K562 (cell line): ENCODE data around the gene ANKH. TPM values are rescaled to one million over a fixed set of nuclear protein-coding genes. Genes with fewer than 3 reads are reported as not detected.

Experiments used
- ARNT ChIP-seq, 2 experiments: fragments of 450-650 bp; IDR thresholded peaks; 2 replicates each; pipeline ENCODE4 v1.6.1; 2016; ENCODE audit warnings: mild to moderate bottlenecking in 1 of 2
- CBX3 ChIP-seq, 2 experiments: IDR thresholded peaks; 1 replicate in 1 of 2; 2 replicates in 1 of 2; pipeline ENCODE4 v1.6.1; 2012; ENCODE audit warnings: inconsistent platforms in 2 of 2, low read length in 2 of 2, borderline replicate concordance in 1 of 2, control low read depth in 1 of 2
- FOXJ3 ChIP-seq: sonication (generic); formaldehyde crosslinking; IDR thresholded peaks from 2 replicates; pipeline ENCODE4 v1.4.0; 2020; ENCODE audit warnings: mild to moderate bottlenecking, missing genetic modification reagents
- GTF2A2 ChIP-seq: IDR thresholded peaks from 2 replicates; pipeline ENCODE4 v1.6.1; 2016; ENCODE audit warnings: mild to moderate bottlenecking, missing genetic modification characterization, missing compliant biosample characterization
- HNRNPLL ChIP-seq: fragments of 200-400 bp; formaldehyde crosslinking; IDR thresholded peaks from 2 replicates; pipeline ENCODE4 v1.6.1; 2017; ENCODE audit warnings: low read length, low read depth, mild to moderate bottlenecking; ENCODE audit not compliant: poor library complexity, severe bottlenecking
- KLF16 ChIP-seq: IDR thresholded peaks from 2 replicates; pipeline ENCODE4 v1.6.1; 2016; ENCODE audit warnings: antibody characterized with exemption
- MAZ ChIP-seq, 2 experiments: fragments of 450-650 bp in 1 of 2; sonication (generic) in 1 of 2; formaldehyde crosslinking; IDR thresholded peaks in 1 of 2; conservative IDR thresholded peaks in 1 of 2; 2 replicates each; pipeline versions ENCODE4 v1.4.0 to v1.5.0; 2020; ENCODE audit warnings: mild to moderate bottlenecking in 1 of 2, missing genetic modification reagents in 1 of 2
- MEF2A ChIP-seq: IDR thresholded peaks from 2 replicates; pipeline ENCODE4 v1.6.1; 2011; ENCODE audit warnings: low read depth, mild to moderate bottlenecking, low read length, moderate library complexity; ENCODE audit not compliant: control insufficient read depth
- MTF1 ChIP-seq: fragments of 250-450 bp; sonication (Bioruptor Pico); IDR thresholded peaks from 2 replicates; pipeline ENCODE4 v1.9.0; 2021; ENCODE audit warnings: moderate library complexity, mild to moderate bottlenecking, inconsistent platforms, borderline replicate concordance
- NR1H2 ChIP-seq: sonication (generic); formaldehyde crosslinking; IDR thresholded peaks from 2 replicates; pipeline ENCODE4 v1.4.0; 2020; ENCODE audit warnings: mild to moderate bottlenecking, missing genetic modification reagents
- PTTG1 ChIP-seq: fragments of 450-650 bp; IDR thresholded peaks from 2 replicates; pipeline ENCODE4 v1.6.1; 2016; ENCODE audit warnings: low read depth, mild to moderate bottlenecking, missing genetic modification characterization, missing compliant biosample characterization
- RNF2 ChIP-seq: sonication (generic); IDR thresholded peaks from 2 replicates; pipeline ENCODE4 v1.6.1; 2016
- SRSF3 ChIP-seq: fragments of 200-400 bp; formaldehyde crosslinking; IDR thresholded peaks from 2 replicates; pipeline ENCODE4 v1.6.1; 2016; ENCODE audit warnings: mild to moderate bottlenecking, low read length, moderate library complexity; ENCODE audit not compliant: insufficient read depth
- TBL1XR1 ChIP-seq, 2 experiments: IDR thresholded peaks; 2 replicates each; pipeline ENCODE4 v1.6.1; 2012; ENCODE audit warnings: improper control_type of control experiment in 2 of 2, low read length in 2 of 2, mild to moderate bottlenecking in 1 of 2
- ZNF184 ChIP-seq: sonication (generic); formaldehyde crosslinking; IDR thresholded peaks from 2 replicates; pipeline ENCODE4 v1.5.0; 2020; ENCODE audit warnings: missing genetic modification reagents
- ZNF431 ChIP-seq: sonication (generic); formaldehyde crosslinking; IDR thresholded peaks from 2 replicates; pipeline ENCODE4 v1.8.0; 2022; ENCODE audit warnings: mild to moderate bottlenecking, missing genetic modification reagents
- polyA plus RNA-seq, 8 experiments: library from polyadenylated mRNA; depleted of rRNA in 4 of 8; stranded (reverse) in 5 of 8; unstranded in 3 of 8; fragments of >200 nt; fragmentation: Nextera tagmentation in 2 of 8; fragmentation: Illumina TruSeq in 1 of 8; extraction: Ambion mirVana in 2 of 8; extraction: Trizol in 1 of 8; gene quantifications; 2 replicates each; pipeline versions ENCODE4 v1.2.1 to v1.2.3, GENCODE V29; 2011 to 2014; ENCODE audit warnings: inconsistent platforms in 1 of 8, missing spikeins in 1 of 8
- total RNA-seq, 7 experiments: library from RNA; depleted of rRNA in 6 of 7; stranded (reverse); fragments of >200 nt in 6 of 7; fragmentation: Illumina TruSeq in 2 of 7; extraction: Trizol in 2 of 7; gene quantifications; 2 replicates each; pipeline versions ENCODE4 v1.2.1 to v1.2.3, GENCODE V29; 2011 to 2021; ENCODE audit warnings: low replicate concordance in 1 of 7
- TF ChIP-seq, protein P1 (sequence below): fragments of 250-450 bp; sonication (Bioruptor Pico); IDR thresholded peaks from 2 replicates; pipeline ENCODE4 v1.4.0; 2020
- TF ChIP-seq, protein P2 (sequence below): sonication (generic); formaldehyde crosslinking; IDR thresholded peaks from 2 replicates; pipeline ENCODE4 v1.8.0; 2022; ENCODE audit warnings: mild to moderate bottlenecking, missing genetic modification reagents
- TF ChIP-seq, protein P3 (sequence below): fragments of 250-450 bp; sonication (Bioruptor Pico); IDR thresholded peaks from 2 replicates; pipeline ENCODE4 v1.8.0; 2022; ENCODE audit warnings: inconsistent platforms, mild to moderate bottlenecking, moderate library complexity, borderline replicate concordance
- TF ChIP-seq, protein P4 (sequence below): fragments of 250-450 bp; sonication (Bioruptor Pico); IDR thresholded peaks from 2 replicates; pipeline ENCODE4 v1.4.0; 2020; ENCODE audit warnings: mild to moderate bottlenecking

ANKH gene
- total and polyA plus RNA-seq, 9 of the 15 experiments (the other 6 are each of a cell fraction or from before 2014, with no cell fraction given), result 0.79 to 12.2 (median 4.5) TPM

DNA sequence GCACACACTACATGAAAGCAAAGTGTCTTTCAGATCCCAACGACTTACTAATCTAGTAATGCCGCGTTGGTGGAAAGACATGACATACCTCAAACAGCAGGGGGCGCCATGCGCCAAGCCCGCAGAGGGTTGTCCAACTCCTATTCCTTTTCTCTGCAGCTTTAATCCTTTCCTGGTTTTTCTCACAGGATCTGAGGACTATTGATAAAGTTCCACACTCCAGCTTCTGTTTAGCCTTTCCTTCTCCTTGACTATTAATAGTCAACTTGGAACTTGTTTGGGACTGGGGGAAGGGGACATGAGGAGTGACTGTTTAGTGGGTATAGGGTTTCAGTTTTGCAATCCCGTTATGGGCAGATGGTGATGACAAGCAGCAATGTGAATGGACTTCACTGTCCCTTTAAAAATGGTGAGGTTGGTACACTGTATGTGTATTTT, 144.1 kb downstream of the ANKH start (continued):
- TF ChIP-seq, protein P1, sequence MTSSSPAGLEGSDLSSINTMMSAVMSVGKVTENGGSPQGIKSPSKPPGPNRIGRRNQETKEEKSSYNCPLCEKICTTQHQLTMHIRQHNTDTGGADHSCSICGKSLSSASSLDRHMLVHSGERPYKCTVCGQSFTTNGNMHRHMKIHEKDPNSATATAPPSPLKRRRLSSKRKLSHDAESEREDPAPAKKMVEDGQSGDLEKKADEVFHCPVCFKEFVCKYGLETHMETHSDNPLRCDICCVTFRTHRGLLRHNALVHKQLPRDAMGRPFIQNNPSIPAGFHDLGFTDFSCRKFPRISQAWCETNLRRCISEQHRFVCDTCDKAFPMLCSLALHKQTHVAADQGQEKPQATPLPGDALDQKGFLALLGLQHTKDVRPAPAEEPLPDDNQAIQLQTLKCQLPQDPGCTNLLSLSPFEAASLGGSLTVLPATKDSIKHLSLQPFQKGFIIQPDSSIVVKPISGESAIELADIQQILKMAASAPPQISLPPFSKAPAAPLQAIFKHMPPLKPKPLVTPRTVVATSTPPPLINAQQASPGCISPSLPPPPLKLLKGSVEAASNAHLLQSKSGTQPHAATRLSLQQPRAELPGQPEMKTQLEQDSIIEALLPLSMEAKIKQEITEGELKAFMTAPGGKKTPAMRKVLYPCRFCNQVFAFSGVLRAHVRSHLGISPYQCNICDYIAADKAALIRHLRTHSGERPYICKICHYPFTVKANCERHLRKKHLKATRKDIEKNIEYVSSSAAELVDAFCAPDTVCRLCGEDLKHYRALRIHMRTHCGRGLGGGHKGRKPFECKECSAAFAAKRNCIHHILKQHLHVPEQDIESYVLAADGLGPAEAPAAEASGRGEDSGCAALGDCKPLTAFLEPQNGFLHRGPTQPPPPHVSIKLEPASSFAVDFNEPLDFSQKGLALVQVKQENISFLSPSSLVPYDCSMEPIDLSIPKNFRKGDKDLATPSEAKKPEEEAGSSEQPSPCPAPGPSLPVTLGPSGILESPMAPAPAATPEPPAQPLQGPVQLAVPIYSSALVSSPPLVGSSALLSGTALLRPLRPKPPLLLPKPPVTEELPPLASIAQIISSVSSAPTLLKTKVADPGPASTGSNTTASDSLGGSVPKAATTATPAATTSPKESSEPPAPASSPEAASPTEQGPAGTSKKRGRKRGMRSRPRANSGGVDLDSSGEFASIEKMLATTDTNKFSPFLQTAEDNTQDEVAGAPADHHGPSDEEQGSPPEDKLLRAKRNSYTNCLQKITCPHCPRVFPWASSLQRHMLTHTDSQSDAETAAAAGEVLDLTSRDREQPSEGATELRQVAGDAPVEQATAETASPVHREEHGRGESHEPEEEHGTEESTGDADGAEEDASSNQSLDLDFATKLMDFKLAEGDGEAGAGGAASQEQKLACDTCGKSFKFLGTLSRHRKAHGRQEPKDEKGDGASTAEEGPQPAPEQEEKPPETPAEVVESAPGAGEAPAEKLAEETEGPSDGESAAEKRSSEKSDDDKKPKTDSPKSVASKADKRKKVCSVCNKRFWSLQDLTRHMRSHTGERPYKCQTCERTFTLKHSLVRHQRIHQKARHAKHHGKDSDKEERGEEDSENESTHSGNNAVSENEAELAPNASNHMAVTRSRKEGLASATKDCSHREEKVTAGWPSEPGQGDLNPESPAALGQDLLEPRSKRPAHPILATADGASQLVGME (CRISPR knock-in tag), result no peak
- TF ChIP-seq MAZ (CRISPR knock-in tag; conservative IDR thresholded peaks at IDR 0.05 in 1 of 2, IDR thresholded peaks at IDR 0.05 in 1 of 2) (no peak; a peak in 1 of 4 replicates), PTTG1 (tag) (no peak), CBX3 (IDR thresholded peaks at IDR 0.05; ENCODE audit: borderline replicate concordance in 1 of 2, low read length in 2 of 2) (no peak), GTF2A2 (tag) (no peak), NR1H2 (no peak), ZNF431 (CRISPR knock-in tag) (no peak), RNF2 (no peak), FOXJ3 (CRISPR knock-in tag) (no peak), KLF16 (0 out of 2 replicates have a peak, but pooled peaks have one; percentile 40), SRSF3 (no peak), TBL1XR1 (IDR thresholded peaks at IDR 0.05; ENCODE audit: low read length in 2 of 2) (no peak), ZNF184 (CRISPR knock-in tag) (no peak), ARNT (IDR thresholded peaks at IDR 0.05) (0 out of 4 replicates have a peak, but pooled peaks of 1 of the 2 experiments have one; percentile 31), MEF2A (no peak), MTF1 (CRISPR knock-in tag) (no peak), HNRNPLL (no peak)
- TF ChIP-seq, protein P2, sequence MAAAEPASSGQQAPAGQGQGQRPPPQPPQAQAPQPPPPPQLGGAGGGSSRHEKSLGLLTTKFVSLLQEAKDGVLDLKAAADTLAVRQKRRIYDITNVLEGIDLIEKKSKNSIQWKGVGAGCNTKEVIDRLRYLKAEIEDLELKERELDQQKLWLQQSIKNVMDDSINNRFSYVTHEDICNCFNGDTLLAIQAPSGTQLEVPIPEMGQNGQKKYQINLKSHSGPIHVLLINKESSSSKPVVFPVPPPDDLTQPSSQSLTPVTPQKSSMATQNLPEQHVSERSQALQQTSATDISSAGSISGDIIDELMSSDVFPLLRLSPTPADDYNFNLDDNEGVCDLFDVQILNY (CRISPR knock-in tag), result no peak
- TF ChIP-seq, protein P3, sequence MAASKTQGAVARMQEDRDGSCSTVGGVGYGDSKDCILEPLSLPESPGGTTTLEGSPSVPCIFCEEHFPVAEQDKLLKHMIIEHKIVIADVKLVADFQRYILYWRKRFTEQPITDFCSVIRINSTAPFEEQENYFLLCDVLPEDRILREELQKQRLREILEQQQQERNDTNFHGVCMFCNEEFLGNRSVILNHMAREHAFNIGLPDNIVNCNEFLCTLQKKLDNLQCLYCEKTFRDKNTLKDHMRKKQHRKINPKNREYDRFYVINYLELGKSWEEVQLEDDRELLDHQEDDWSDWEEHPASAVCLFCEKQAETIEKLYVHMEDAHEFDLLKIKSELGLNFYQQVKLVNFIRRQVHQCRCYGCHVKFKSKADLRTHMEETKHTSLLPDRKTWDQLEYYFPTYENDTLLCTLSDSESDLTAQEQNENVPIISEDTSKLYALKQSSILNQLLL (CRISPR knock-in tag), result no peak
- TF ChIP-seq, protein P4, sequence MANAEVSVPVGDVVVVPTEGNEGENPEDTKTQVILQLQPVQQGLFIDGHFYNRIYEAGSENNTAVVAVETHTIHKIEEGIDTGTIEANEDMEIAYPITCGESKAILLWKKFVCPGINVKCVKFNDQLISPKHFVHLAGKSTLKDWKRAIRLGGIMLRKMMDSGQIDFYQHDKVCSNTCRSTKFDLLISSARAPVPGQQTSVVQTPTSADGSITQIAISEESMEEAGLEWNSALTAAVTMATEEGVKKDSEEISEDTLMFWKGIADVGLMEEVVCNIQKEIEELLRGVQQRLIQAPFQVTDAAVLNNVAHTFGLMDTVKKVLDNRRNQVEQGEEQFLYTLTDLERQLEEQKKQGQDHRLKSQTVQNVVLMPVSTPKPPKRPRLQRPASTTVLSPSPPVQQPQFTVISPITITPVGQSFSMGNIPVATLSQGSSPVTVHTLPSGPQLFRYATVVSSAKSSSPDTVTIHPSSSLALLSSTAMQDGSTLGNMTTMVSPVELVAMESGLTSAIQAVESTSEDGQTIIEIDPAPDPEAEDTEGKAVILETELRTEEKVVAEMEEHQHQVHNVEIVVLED, result no peak
